G401 (cell line): Measurements from ENCODE around the gene CCSER1. TPM values are rescaled to one million over a fixed set of nuclear protein-coding genes. Genes with fewer than 3 reads are reported as not detected.
"Not testable (repeated sequence)": the region's sequence is repeated elsewhere in the genome, so short reads cannot be mapped to it uniquely, and the experiment has no call there.

ENCODE experiments used
- DNase-seq: peaks from one replicate; pipeline ENCODE4 v3.0.0-alpha.2; 2015; ENCODE audit warnings: low spot score
- in situ Hi-C: cut with HindIII; loops from 2 replicates; pipeline ENCODE4 v1.10.0; 2016; ENCODE audit warnings: low sequenced_read_pairs, mixed read lengths
- total RNA-seq: library from RNA; depleted of rRNA; stranded (reverse); fragments of >200 nt; shearing (Covaris generic); gene quantifications from 2 replicates; pipeline ENCODE4 v1.2.3, GENCODE V29; 2014

CCSER1 gene
- total RNA-seq, 1 experiment from 2014 or later = 16.9 TPM

GRCh38 chr4:90840828-90841227 is 713.6 kb downstream of the CCSER1 start:
- in situ Hi-C loops = no loop called here

GRCh38 chr4:90841676-90842075 is 714.5 kb downstream of the CCSER1 start:
- no peak for DNase-seq
- in situ Hi-C loops = no loop called here

More at GRCh38 chr4:90840828-90841227, 713.6 kb downstream of the CCSER1 start:
- no peak for DNase-seq

GRCh38 chr4:90842960-90843359 is 715.8 kb downstream of the CCSER1 start:
- in situ Hi-C loops = no loop called here
- no peak for DNase-seq

DNA sequence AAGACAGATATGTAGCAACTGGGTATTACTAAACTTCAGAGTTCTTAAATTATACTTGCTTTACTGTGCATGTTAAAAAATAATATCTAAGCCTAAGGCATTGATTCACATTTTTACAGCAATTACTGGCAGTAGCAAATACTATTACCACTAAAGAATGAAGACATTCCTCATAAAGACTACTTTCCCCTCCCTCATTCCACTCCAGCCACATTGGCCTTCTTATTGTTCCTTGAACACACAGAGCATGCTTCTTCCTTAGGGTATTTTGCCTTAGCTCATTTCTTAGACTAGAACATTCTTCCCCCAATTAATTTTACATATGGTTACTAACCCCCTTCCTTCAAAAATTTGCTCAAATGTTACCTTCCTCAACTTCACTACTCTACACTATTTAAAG is 717.0 kb downstream of the CCSER1 start:
- DNase-seq = no peak
- in situ Hi-C loops = no loop called here

DNA sequence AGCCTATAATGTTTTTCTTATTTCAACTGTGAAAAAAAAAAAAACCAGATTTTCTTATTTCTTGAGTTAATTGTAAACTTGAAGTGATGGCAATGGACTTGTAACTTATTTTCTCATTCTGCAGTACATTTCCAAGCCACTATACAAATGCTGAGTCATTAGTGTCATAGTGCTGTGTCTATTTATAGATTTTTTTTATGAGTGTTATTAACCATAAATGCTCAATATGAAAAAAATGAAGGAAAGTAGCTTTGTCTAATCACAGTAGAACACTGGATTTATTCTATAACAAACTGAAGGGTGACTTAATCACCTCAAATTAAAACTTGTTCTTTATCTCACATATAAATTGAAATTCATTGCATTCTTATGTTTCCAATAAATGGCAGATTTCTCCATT is 718.6 kb downstream of the CCSER1 start:
- in situ Hi-C loops = no loop called here
- no peak for DNase-seq

GRCh38 chr4:90852237-90852636 is 725.0 kb downstream of the CCSER1 start:
- peak; percentile 79 for DNase-seq
- in situ Hi-C loops = no loop called here

- in situ Hi-C loops = no loop called here
- no peak for DNase-seq
These were observed 727.9 kb downstream of the CCSER1 start for GRCh38 chr4:90855111-90855510.

- DNase-seq = peak; percentile 81
- in situ Hi-C loops = no loop called here
These were observed 730.1 kb downstream of the CCSER1 start for GRCh38 chr4:90857081-90857820.

DNA sequence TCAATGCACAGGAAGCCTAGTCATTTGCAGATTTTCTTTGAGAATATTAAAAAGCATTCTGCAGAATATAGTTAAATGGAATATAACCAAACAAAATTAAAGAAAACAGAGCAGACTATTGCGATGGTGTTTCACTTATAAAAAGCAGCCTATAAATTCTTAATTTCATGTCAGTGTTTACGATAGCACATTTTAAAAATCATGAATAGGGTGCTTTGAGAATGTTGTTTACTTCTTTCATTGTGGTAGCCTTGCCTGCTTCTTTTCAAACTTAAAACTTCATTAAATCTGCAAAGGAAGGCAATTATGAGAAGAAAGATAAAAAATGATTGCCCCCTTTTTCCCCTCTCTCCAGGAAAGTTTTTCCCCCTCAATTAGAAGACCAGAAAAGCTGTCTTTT is 748.6 kb downstream of the CCSER1 start:
- in situ Hi-C loops = no loop called here
- no peak for DNase-seq

GRCh38 chr4:90876296-90876695 is 749.1 kb downstream of the CCSER1 start:
- DNase-seq = no peak
- in situ Hi-C loops = no loop called here

GRCh38 chr4:90883519-90883918 is 756.3 kb downstream of the CCSER1 start:
- in situ Hi-C loops = no loop called here

GRCh38 chr4:90888571-90888970 is 761.4 kb downstream of the CCSER1 start:
- DNase-seq = no peak
- in situ Hi-C loops = no loop called here

More at GRCh38 chr4:90883519-90883918, 756.3 kb downstream of the CCSER1 start:
- peak; percentile 14 for DNase-seq

DNA sequence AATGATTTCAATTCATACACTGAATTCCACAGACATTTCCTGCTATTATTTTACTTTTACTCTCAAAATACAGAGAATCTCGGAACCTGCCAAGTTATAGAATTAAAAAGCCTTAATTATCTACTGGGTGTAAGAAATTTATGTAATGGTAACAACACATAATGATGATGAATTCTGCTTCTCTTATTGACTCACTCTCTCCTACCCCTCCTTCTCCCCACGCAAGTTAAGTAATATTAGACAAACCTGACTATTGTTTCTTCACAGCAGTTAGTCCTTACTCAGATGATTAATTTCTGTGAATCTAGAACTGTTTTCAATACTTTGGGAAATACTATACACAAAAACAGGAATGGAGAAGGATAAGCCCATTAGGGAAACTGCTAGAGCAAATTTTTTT is 762.0 kb downstream of the CCSER1 start:
- in situ Hi-C loops = no loop called here
- DNase-seq = no peak

GRCh38 chr4:90903413-90903812 is 776.2 kb downstream of the CCSER1 start:
- in situ Hi-C loops, DNase-seq: not testable (repeated sequence)

- DNase-seq = no peak
- in situ Hi-C loops = no loop called here
These were observed 776.8 kb downstream of the CCSER1 start for GRCh38 chr4:90904021-90904420.

- in situ Hi-C loops = no loop called here
- no peak for DNase-seq
These were observed 779.0 kb downstream of the CCSER1 start for GRCh38 chr4:90906239-90906638.

GRCh38 chr4:90911724-90912434 is 784.7 kb downstream of the CCSER1 start:
- DNase-seq, in situ Hi-C loops: not testable (repeated sequence)

DNA sequence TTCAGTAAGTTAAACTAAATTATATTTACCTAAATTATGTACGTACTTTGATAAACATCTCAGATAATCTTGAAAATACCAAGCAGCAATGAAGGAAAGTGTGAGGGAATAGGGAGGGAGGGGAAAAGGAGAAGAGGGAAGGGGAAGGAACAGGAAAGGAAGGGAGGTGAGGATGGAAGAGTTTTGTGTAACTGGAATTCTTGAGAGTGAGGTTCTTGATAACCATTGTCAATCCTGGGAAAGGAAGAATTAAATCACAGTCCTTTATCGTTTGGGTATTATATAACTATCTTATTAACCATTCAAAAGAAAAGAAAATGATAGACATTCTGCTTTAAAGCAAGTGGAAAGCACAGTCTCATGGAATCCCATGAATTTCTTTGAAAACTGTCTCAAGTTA is 795.0 kb downstream of the CCSER1 start:
- in situ Hi-C loops = no loop called here
- DNase-seq = no peak

DNA sequence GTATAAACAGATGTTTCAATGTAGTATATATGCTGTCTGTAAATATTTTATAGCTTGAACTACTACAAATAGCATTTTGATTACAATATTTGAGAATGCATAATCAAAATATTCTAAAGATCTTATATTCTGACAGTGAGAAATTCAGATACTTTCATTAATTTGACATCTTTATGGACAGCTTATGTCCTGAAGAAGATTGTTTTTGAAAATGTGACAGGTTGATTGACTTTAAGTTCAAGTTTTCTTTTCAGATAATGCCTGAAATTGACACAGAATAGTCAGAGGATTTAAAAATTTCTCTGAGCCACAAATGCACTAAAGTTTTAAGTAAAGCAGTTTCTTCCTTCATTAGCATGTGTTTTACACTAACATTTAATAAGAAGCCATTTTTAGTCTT is 799.8 kb downstream of the CCSER1 start:
- no peak for DNase-seq
- in situ Hi-C loops = no loop called here

DNA sequence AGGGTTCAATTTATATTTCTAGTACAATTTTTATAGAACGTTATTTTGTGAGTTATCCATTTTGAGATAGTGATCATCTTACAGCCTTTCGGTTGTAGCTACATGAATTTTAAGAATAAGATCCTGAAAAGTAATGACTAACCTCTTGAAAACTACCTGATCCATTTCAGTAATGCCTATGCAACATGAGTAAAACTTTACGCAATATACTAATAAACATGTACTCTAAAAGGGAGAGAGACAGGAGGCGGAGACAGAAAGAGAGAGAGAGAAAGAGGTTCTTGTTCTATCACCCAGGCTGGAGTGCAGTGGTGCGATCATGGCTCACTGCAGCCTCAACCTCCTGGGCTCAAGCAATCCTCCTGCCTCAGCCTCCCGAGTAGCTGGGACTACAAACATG is 816.1 kb downstream of the CCSER1 start:
- no peak for DNase-seq
- in situ Hi-C loops = no loop called here

DNA sequence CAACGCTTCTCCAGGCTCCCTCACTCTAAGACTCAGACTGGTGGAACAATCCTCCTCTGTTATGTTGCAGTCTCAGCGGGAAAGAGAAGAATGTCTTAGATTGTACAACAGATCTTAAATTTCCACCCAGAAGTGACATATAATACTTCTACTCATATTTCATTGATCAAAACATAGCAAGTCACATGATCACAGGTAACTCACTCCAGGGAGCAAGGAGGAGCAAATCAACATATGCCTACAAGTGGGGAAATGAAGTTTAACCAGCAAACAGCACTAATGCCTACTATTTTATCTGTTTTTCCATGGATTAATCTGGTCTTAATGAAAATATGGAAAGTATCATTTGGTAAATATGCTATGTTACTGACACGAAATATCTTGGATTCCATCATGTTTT is 819.8 kb downstream of the CCSER1 start:
- in situ Hi-C loops = no loop called here
- no peak for DNase-seq
